HCT116 (cell line): ENCODE results near the gene PDLIM7. TPM values are rescaled to one million over a fixed set of nuclear protein-coding genes. Genes with fewer than 3 reads are reported as not detected.

Experiments
- ATAC-seq: fragments of 200-7000 bp; cut with Tn5 transposase; 2 replicates; pipeline ENCODE4 v1.9.1; 2020; ENCODE audit warnings: mild to moderate bottlenecking, moderate library complexity
- BruUV-seq: library from RNA; stranded (reverse); fragments of 400-500 nt; replicated peaks from 2 replicates; lab custom pipeline; 2021; lab: Mats Ljungman, UMichigan
- CTCF ChIA-PET: fragments of 300-600 bp; sonication (Branson Sonifier 250); formaldehyde crosslinking; loops from one replicate; lab custom pipeline; 2021; ENCODE audit warnings: antibody characterized with exemption; lab: Charles Lee
- POLR2A ChIA-PET: fragments of 300-600, 350-600 bp; sonication (Branson Sonifier 250); formaldehyde crosslinking; loops from one replicate; lab custom pipeline; 2021; ENCODE audit warnings: antibody characterized with exemption; lab: Charles Lee
- RAD21 ChIA-PET, 2 experiments: fragments of 300-600 bp; sonication (Branson Sonifier 250); formaldehyde crosslinking; loops; one replicate each; lab custom pipeline; 2023; ENCODE audit warnings: low total read pairs in 2 of 2; ENCODE audit not compliant: uncharacterized antibody in 2 of 2, unreplicated experiment in 2 of 2, low non-redundant PET in 1 of 2; lab: Charles Lee
- DNase-seq: peaks from one replicate; pipeline ENCODE4 v3.0.0-alpha.2; 2010; ENCODE audit warnings: low read depth, low spot score
- H2AFZ ChIP-seq: fragments of 200-600 bp; shearing (Covaris generic), sonication (generic); 2 replicates; pipeline ENCODE4 v1.6.1; 2017; ENCODE audit warnings: low read depth, mixed run types, mixed read lengths, antibody characterized with exemption, low read length; ENCODE audit not compliant: poor library complexity, severe bottlenecking
- H3K27ac ChIP-seq: 2 replicates; pipeline ENCODE4 v1.5.1; 2012; ENCODE audit warnings: low read depth, low read length
- H3K27me3 ChIP-seq: fragments of 200-600 bp; sonication (generic); 2 replicates; pipeline ENCODE4 v1.6.1; 2016; ENCODE audit warnings: mixed run types, low read length, mixed read lengths; ENCODE audit not compliant: insufficient read depth
- H3K36me3 ChIP-seq, 2 experiments: fragments of 200-500 bp in 1 of 2; fragments of 200-600 bp in 1 of 2; sonication (Bioruptor generic) in 1 of 2; sonication (generic) in 1 of 2; 2 replicates each; pipeline versions ENCODE4 v1.5.1 to v1.6.1; 2014 to 2016; ENCODE audit warnings: low read length in 2 of 2, inconsistent platforms in 1 of 2, mixed read lengths in 1 of 2, mixed run types in 1 of 2; ENCODE audit not compliant: insufficient read depth in 2 of 2, control insufficient read depth in 1 of 2
- H3K4me1 ChIP-seq, 2 experiments: fragments of 200-600 bp in 1 of 2; sonication (generic) in 1 of 2; 2 replicates each; pipeline versions ENCODE4 v1.5.1 to v1.6.1; 2012 to 2017; ENCODE audit warnings: low read length in 2 of 2, inconsistent platforms in 1 of 2, mild to moderate bottlenecking in 1 of 2, mixed read lengths in 1 of 2, mixed run types in 1 of 2, moderate library complexity in 1 of 2; ENCODE audit not compliant: insufficient read depth in 2 of 2, control insufficient read depth in 1 of 2
- H3K4me2 ChIP-seq: fragments of 200-600 bp; sonication (generic); 2 replicates; pipeline ENCODE4 v1.6.1; 2017; ENCODE audit warnings: mixed run types, low read length, mixed read lengths
- H3K4me3 ChIP-seq, 2 experiments: fragments of 200-600 bp in 1 of 2; sonication (generic) in 1 of 2; replicated peaks in 1 of 2; 2 replicates each; pipeline ENCODE4 v1.5.1; 2011 to 2016; ENCODE audit warnings: low read length in 2 of 2, control low read depth in 1 of 2, low read depth in 1 of 2, mild to moderate bottlenecking in 1 of 2, mixed read lengths in 1 of 2, mixed run types in 1 of 2
- H3K79me2 ChIP-seq: fragments of 200-600 bp; sonication (generic); 2 replicates; pipeline ENCODE4 v1.6.1; 2017; ENCODE audit warnings: mild to moderate bottlenecking, mixed run types, low read length, moderate library complexity, mixed read lengths; ENCODE audit not compliant: insufficient read depth
- H3K9ac ChIP-seq: fragments of 200-600 bp; sonication (generic); 2 replicates; pipeline ENCODE4 v1.6.1; 2016; ENCODE audit warnings: low read length, mixed read lengths
- H3K9me2 ChIP-seq: fragments of 200-600 bp; sonication (generic), shearing (Covaris generic); 2 replicates; pipeline ENCODE4 v1.6.1; 2017; ENCODE audit warnings: mixed run types, mild to moderate bottlenecking, moderate library complexity; ENCODE audit not compliant: insufficient read depth
- H3K9me3 ChIP-seq, 2 experiments: fragments of 200-500 bp in 1 of 2; fragments of 200-600 bp in 1 of 2; sonication (Bioruptor generic) in 1 of 2; sonication (generic) in 1 of 2; 2 replicates each; pipeline ENCODE4 v1.6.1; 2014 to 2017; ENCODE audit warnings: low read length in 2 of 2, mixed read lengths in 2 of 2, inconsistent platforms in 1 of 2, low read depth in 1 of 2, mild to moderate bottlenecking in 1 of 2, mixed run types in 1 of 2, moderate library complexity in 1 of 2; ENCODE audit not compliant: control insufficient read depth in 1 of 2, insufficient read depth in 1 of 2
- H4K20me1 ChIP-seq: fragments of 200-600 bp; sonication (generic), shearing (Covaris generic); 2 replicates; pipeline ENCODE4 v1.6.1; 2017; ENCODE audit warnings: mixed run types, mild to moderate bottlenecking, moderate library complexity; ENCODE audit not compliant: insufficient read depth
- CEBPB ChIP-seq: IDR thresholded peaks from 2 replicates; pipeline ENCODE4 v1.6.1; 2012; ENCODE audit warnings: low read depth
- EGR1 ChIP-seq: IDR thresholded peaks from 2 replicates; pipeline ENCODE4 v1.6.1; 2012; ENCODE audit warnings: low read depth
- ELF1 ChIP-seq: IDR thresholded peaks from 2 replicates; pipeline ENCODE4 v1.6.1; 2012; ENCODE audit warnings: low read depth, borderline replicate concordance
- EZH2phosphoT487 ChIP-seq: fragments of 200-600 bp; IDR thresholded peaks from 2 replicates; pipeline ENCODE4 v1.6.1; 2018; ENCODE audit warnings: antibody characterized with exemption, borderline replicate concordance
- FOSL1 ChIP-seq: IDR thresholded peaks from 2 replicates; pipeline ENCODE4 v1.6.1; 2012; ENCODE audit warnings: low read depth
- POLR2A ChIP-seq: IDR thresholded peaks from 2 replicates; pipeline ENCODE4 v1.7.0; 2011; ENCODE audit warnings: borderline replicate concordance; ENCODE audit not compliant: insufficient read depth, insufficient read length; ENCODE audit errors: extremely low read depth
- POLR2AphosphoS5 ChIP-seq: IDR thresholded peaks from 2 replicates; pipeline ENCODE4 v1.6.1; 2011; ENCODE audit warnings: mild to moderate bottlenecking, low read depth, low read length, moderate library complexity
- RAD21 ChIP-seq: IDR thresholded peaks from 2 replicates; pipeline ENCODE4 v1.6.1; 2012; ENCODE audit warnings: low read depth, mild to moderate bottlenecking
- REST ChIP-seq: IDR thresholded peaks from 2 replicates; pipeline ENCODE4 v1.6.1; 2012; ENCODE audit warnings: low read depth
- SIN3A ChIP-seq: IDR thresholded peaks from 2 replicates; pipeline ENCODE4 v1.6.1; 2012; ENCODE audit warnings: low read depth
- SRF ChIP-seq: IDR thresholded peaks from 2 replicates; pipeline ENCODE4 v1.6.1; 2012; ENCODE audit warnings: low read depth
- YY1 ChIP-seq: IDR thresholded peaks from 2 replicates; pipeline ENCODE4 v1.6.1; 2011; ENCODE audit warnings: low read length, low read depth, moderate library complexity, mild to moderate bottlenecking; ENCODE audit not compliant: insufficient replicate concordance; ENCODE audit errors: extremely low read depth
- ZNF274 ChIP-seq: fragments of 200-500 bp; sonication (Bioruptor generic); IDR thresholded peaks from 2 replicates; pipeline ENCODE4 v1.6.1; 2014; ENCODE audit warnings: mild to moderate bottlenecking, low read depth, low read length, inconsistent platforms
- intact Hi-C: fragments of 100-400 bp; cut with micrococcal nuclease; formaldehyde crosslinking; loops from 2 replicates; pipeline ENCODE4 v1.10.0; 2022
- total RNA-seq: library from RNA; stranded (reverse); gene quantifications from one replicate; pipeline ENCODE4 v1.2.1, GENCODE V29; 2021; ENCODE audit not compliant: unreplicated experiment
- TF ChIP-seq, protein P1 (sequence below): IDR thresholded peaks from 2 replicates; pipeline ENCODE4 v1.6.1; 2011; ENCODE audit warnings: mild to moderate bottlenecking, low read length, moderate library complexity; ENCODE audit not compliant: insufficient replicate concordance; ENCODE audit errors: extremely low read depth

Gene PDLIM7
- total RNA-seq, 1 experiment from 2014 or later = 153 TPM

- TF ChIP-seq, protein P1, sequence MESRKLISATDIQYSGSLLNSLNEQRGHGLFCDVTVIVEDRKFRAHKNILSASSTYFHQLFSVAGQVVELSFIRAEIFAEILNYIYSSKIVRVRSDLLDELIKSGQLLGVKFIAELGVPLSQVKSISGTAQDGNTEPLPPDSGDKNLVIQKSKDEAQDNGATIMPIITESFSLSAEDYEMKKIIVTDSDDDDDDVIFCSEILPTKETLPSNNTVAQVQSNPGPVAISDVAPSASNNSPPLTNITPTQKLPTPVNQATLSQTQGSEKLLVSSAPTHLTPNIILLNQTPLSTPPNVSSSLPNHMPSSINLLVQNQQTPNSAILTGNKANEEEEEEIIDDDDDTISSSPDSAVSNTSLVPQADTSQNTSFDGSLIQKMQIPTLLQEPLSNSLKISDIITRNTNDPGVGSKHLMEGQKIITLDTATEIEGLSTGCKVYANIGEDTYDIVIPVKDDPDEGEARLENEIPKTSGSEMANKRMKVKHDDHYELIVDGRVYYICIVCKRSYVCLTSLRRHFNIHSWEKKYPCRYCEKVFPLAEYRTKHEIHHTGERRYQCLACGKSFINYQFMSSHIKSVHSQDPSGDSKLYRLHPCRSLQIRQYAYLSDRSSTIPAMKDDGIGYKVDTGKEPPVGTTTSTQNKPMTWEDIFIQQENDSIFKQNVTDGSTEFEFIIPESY = no peak
- TF ChIP-seq EGR1 (no peak), REST (no peak), FOSL1 (no peak), ELF1 (no peak), SIN3A (no peak), ZNF274 (no peak)
These were observed 6.1 kb upstream of the PDLIM7 start (continued) for GRCh38 chr5:177503351-177504085.

- no peaks in the 10 kb centered on the region for H3K9me3 ChIP-seq
- H3K79me2 ChIP-seq = no peaks in the 10 kb centered on the region
- no peaks in the 10 kb centered on the region for H3K36me3 ChIP-seq
- DNase-seq (no peak), ATAC-seq (no peak)
- ChIA-PET POLR2A (no interaction called here), CTCF (no interaction called here), RAD21 (interaction anchor here in 1 of 2 experiments (1.8 kb wide), 1 partner anchor 112 kb away, joined by 5 read pairs; no protein-coding TSS in a partner anchor)
- no peak overlapping the region for H3K27ac ChIP-seq
- BruUV-seq = no TSS peak
- H3K4me2 ChIP-seq = no peak overlapping the region
- no peak overlapping the region for H2AFZ ChIP-seq
- H3K27me3 ChIP-seq = no peaks in the 10 kb centered on the region
- no peaks in the 10 kb centered on the region for H4K20me1 ChIP-seq
- peaks cover 7 to 17% of the 10 kb centered on the region in 2 experiments; a peak in 3 of 4 replicates for H3K4me1 ChIP-seq
- intact Hi-C loops = loop anchor here (5.0 kb wide), 1 partner anchor 201 kb away; the partner anchor contains the start of genes PRELID1 and RAB24
- H3K9me2 ChIP-seq = no peaks in the 10 kb centered on the region
- no peak overlapping the region for H3K9ac ChIP-seq
- no peak overlapping the region for H3K4me3 ChIP-seq
- TF ChIP-seq YY1 (no peak), RAD21 (no peak), POLR2A (no peak), ZNF274 (no peak), EGR1 (no peak), SRF (no peak), EZH2phosphoT487 (no peak), POLR2AphosphoS5 (no peak), CEBPB (no peak)
- TF ChIP-seq, protein P1 = no peak
These were observed 5.5 kb upstream of the PDLIM7 start for GRCh38 chr5:177502886-177503285.
